Measurements from ENCODE around the gene KIF19. TPM values are rescaled to one million over a fixed set of nuclear protein-coding genes. Genes with fewer than 3 reads are reported as not detected.
"Not testable (repeated sequence)": the region's sequence is repeated elsewhere in the genome, so short reads cannot be mapped to it uniquely, and the experiment has no call there.

Gene KIF19, protein sequence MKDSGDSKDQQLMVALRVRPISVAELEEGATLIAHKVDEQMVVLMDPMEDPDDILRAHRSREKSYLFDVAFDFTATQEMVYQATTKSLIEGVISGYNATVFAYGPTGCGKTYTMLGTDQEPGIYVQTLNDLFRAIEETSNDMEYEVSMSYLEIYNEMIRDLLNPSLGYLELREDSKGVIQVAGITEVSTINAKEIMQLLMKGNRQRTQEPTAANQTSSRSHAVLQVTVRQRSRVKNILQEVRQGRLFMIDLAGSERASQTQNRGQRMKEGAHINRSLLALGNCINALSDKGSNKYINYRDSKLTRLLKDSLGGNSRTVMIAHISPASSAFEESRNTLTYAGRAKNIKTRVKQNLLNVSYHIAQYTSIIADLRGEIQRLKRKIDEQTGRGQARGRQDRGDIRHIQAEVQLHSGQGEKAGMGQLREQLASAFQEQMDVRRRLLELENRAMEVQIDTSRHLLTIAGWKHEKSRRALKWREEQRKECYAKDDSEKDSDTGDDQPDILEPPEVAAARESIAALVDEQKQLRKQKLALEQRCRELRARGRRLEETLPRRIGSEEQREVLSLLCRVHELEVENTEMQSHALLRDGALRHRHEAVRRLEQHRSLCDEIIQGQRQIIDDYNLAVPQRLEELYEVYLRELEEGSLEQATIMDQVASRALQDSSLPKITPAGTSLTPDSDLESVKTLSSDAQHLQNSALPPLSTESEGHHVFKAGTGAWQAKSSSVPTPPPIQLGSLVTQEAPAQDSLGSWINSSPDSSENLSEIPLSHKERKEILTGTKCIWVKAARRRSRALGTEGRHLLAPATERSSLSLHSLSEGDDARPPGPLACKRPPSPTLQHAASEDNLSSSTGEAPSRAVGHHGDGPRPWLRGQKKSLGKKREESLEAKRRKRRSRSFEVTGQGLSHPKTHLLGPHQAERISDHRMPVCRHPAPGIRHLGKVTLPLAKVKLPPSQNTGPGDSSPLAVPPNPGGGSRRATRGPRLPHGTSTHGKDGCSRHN
- polyA plus RNA-seq, result 1 to 10 TPM in 3 of 4 donors, under 1 TPM in 1; 0.45 to 4.5 (median 2.4) TPM
- long read RNA-seq, donor 1, result 0 reads
- long read RNA-seq, donor 2, result 0 reads
- long read RNA-seq, donor 3, result 0 reads
- long read RNA-seq, donor 4, result 0 reads
- long read RNA-seq, donor 5, result 0 reads
- long read RNA-seq, donor 6, result 0 reads
- long read RNA-seq, donor 7, result 0 reads
- long read RNA-seq, donor 8, result 0 reads
- long read RNA-seq, donor 9, result 0 reads
- long read RNA-seq, donor 10, partial matches to known transcripts, result 0 of 1 reads
- long read RNA-seq, donor 10, other reads (novel, unspliced or antisense), result 0 of 1 reads

DNA sequence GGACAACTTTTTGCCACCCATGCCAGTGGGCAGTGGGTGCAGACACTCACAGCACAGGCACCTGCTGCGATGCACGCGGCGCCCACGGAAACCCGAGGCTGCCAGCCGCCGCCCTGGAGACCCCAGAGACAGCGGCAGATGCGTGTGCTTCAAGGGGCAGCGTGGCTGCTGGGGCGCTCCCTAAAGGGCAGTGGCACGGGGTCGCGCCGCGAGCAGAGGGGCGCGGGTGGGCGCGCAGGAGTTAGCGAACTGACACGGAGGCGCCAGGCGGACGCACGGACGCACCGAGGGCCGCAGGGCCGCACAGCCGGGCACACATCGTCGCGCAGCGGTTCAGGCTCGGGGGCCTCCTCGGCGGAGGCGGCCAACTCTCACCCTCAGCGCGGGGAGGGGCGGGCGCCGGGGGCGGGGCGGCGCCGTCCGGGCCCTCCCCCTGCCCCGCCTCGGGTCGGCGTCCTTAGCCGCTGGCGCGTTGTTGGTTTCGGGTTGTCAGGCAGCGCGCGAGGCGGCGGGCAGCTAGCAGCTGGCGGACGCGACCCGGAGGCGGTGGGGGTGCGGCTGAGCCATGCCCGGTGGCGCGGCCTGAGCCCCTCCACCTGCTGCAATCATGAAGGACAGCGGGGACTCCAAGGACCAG lies at the start of gene KIF19:
Gene KIF19, plus strand, starts transcription at position 484 of the 637 bp plus-strand sequence. Its CDS starts 124 bp downstream, at position 608.
- Histone ChIP-seq H3K4me1 (ENCODE audit: control insufficient read depth in 3 of 3, insufficient read depth in 2 of 3, low read depth in 1 of 3, low read length in 2 of 3) (peaks cover 0 to 3% (median 0%) of the 10 kb centered on the region in 3 donors), H3K27me3 (ENCODE audit: control insufficient read depth in 3 of 3, insufficient read depth in 3 of 3, low read length in 3 of 3) (peaks cover 0 to 30% (median 0%) of the 10 kb centered on the region in 3 donors), H3K36me3 (ENCODE audit: control insufficient read depth in 3 of 3, insufficient read depth in 2 of 3, low read depth in 1 of 3, low read length in 3 of 3) (no peaks in the 10 kb centered on the region), H3K27ac (ENCODE audit: low read depth in 1 of 3, low read length in 2 of 3) (peak within 1 kb of the TSS in 1 of 3 donors; percentile 49), H3K9me3 (ENCODE audit: control insufficient read depth in 2 of 2, insufficient read depth in 1 of 2, low read depth in 1 of 2, low read length in 1 of 2) (no peaks in the 10 kb centered on the region), H3K4me3 (ENCODE audit: low read depth in 1 of 3, low read length in 3 of 3) (peak within 1 kb of the TSS in 2 of 3 donors; percentile 6 to 32)
- DNase-seq, result peak; percentile 35 to 52
- no peak for FAIRE-seq
- 4 to 7% (median 5%) methylated on average over 54 to 73 of the region's 73 CpGs for WGBS, 3 donors

DNA sequence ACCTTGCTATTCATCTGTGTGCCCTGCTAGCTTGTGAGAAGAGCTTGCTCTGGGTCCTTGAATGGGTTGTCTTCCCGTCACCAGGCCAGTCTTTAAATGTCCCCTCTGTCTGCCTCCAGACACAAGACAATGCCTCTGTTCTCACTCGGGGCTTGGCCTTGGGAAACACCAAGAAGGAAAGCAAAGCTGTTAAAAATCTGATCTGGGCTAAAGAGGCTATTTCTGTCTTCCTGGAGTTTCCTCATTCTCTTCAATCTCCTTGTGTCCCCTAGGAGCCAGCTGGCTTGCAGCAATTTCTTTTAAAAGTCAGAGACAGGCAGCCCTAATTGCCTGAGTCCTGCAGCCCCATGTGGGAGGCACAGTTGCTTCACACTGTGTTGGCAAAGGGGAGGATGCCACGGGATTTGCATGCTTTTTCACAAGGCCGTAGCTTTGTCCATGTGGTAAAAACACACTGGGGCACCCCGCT lies 49.5 kb upstream of the KIF19 start:
- no peak overlapping the region for H3K4me3 ChIP-seq (ENCODE audit: low read depth in 1 of 3, low read length in 3 of 3)
- no peak for DNase-seq
- peaks cover 0 to 10% (median 5%) of the 10 kb centered on the region in 3 donors for H3K4me1 ChIP-seq (ENCODE audit: control insufficient read depth in 3 of 3, insufficient read depth in 2 of 3, low read depth in 1 of 3, low read length in 2 of 3)
- peaks cover 0 to 12% (median 0%) of the 10 kb centered on the region in 3 donors for H3K27me3 ChIP-seq (ENCODE audit: control insufficient read depth in 3 of 3, insufficient read depth in 3 of 3, low read length in 3 of 3)
- H3K9me3 ChIP-seq (ENCODE audit: control insufficient read depth in 2 of 2, insufficient read depth in 1 of 2, low read depth in 1 of 2, low read length in 1 of 2), result no peaks in the 10 kb centered on the region
- 62 to 74% (median 68%) methylated on average over 5 of the region's 5 CpGs for WGBS, 3 donors
- H3K27ac ChIP-seq (ENCODE audit: low read depth in 1 of 3, low read length in 2 of 3), result peak overlapping the region in 2 of 3 donors; percentile 24 to 45
- FAIRE-seq, result no peak
- H3K36me3 ChIP-seq (ENCODE audit: control insufficient read depth in 3 of 3, insufficient read depth in 2 of 3, low read depth in 1 of 3, low read length in 3 of 3), result no peaks in the 10 kb centered on the region

DNA sequence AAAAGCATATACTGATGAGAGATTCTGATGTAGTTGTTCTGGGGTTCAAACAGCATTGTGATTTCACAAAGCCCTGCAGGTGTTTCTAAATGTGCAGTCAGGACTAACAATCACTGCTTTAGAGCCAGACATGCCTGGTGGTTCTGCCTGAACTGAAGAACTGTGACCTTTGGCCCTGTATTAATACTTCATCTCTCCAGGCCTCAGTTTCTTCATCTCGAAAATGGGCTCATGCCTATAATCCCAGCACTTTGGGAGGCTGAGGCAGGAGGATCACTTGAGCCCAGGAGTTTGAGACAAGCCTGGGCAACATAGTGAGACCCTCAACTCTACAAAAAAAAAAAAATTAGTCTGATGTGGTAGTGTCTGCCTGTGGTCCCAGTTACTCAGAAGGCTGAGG lies 48.1 kb upstream of the KIF19 start:
- DNase-seq, result no peak
- Histone ChIP-seq H3K27me3 (ENCODE audit: control insufficient read depth in 3 of 3, insufficient read depth in 3 of 3, low read length in 3 of 3) (peaks cover 0 to 10% (median 0%) of the 10 kb centered on the region in 3 donors), H3K4me3 (ENCODE audit: low read depth in 1 of 3, low read length in 3 of 3) (no peak overlapping the region), H3K9me3 (ENCODE audit: control insufficient read depth in 2 of 2, insufficient read depth in 1 of 2, low read depth in 1 of 2, low read length in 1 of 2) (no peaks in the 10 kb centered on the region), H3K4me1 (ENCODE audit: control insufficient read depth in 3 of 3, insufficient read depth in 2 of 3, low read depth in 1 of 3, low read length in 2 of 3) (peaks cover 0 to 10% (median 9%) of the 10 kb centered on the region in 3 donors), H3K27ac (ENCODE audit: low read depth in 1 of 3, low read length in 2 of 3) (no peak overlapping the region), H3K36me3 (ENCODE audit: control insufficient read depth in 3 of 3, insufficient read depth in 2 of 3, low read depth in 1 of 3, low read length in 3 of 3) (no peaks in the 10 kb centered on the region)
- FAIRE-seq, result no peak
- 80 to 94% (median 80%) methylated on average over 1 of the region's 1 CpG for WGBS, 3 donors

DNA sequence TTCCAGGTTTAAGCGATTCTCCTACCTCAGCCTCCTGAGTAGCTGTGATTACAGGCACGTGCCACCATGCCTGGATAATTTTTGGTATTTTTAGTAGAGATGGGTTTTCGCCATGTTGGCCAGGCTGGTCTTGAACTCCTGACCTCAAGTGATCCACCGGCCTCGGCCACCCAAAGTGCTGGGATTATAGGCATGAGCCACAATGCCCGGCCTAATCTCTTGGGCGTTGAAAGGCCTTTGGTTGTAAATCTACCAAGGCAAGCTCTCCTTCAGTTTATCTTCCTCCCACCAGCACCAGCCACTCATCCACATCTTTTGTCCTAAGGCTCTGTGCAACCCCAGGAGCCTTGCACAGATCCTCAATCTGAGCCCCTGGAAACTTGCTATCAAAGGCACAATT lies 46.4 kb upstream of the KIF19 start:
- not testable (repeated sequence) for H3K27ac ChIP-seq (ENCODE audit: low read depth in 1 of 3, low read length in 2 of 3); H3K4me3 ChIP-seq (ENCODE audit: low read depth in 1 of 3, low read length in 3 of 3); H3K36me3 ChIP-seq (ENCODE audit: control insufficient read depth in 3 of 3, insufficient read depth in 2 of 3, low read depth in 1 of 3, low read length in 3 of 3); DNase-seq; FAIRE-seq; H3K9me3 ChIP-seq (ENCODE audit: control insufficient read depth in 2 of 2, insufficient read depth in 1 of 2, low read depth in 1 of 2, low read length in 1 of 2); H3K4me1 ChIP-seq (ENCODE audit: control insufficient read depth in 3 of 3, insufficient read depth in 2 of 3, low read depth in 1 of 3, low read length in 2 of 3); H3K27me3 ChIP-seq (ENCODE audit: control insufficient read depth in 3 of 3, insufficient read depth in 3 of 3, low read length in 3 of 3)
- WGBS, 3 donors, result 50 to 82% (median 73%) methylated on average over 7 of the region's 7 CpGs

DNA sequence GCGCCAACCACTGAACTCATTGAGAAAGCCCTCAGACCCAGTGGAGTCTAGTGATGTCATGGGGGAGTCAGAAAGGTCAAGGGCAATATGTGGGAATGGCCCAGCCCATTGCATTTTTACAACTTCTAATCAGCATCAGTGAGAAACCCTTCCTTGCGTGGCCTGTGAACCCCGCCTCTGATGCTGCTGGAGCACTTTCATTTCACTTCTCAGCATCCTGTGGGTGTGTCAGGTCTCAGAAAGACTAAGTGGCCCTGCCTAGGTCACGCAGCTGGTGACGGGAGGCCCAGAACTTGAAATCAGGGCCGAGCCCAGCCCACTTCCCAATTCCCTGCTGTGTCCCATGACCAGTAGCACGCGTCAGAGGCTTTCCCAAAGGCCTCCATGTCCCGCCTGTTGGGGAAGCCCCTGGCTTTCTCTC lies 45.9 kb upstream of the KIF19 start:
- Histone ChIP-seq H3K9me3 (ENCODE audit: control insufficient read depth in 2 of 2, insufficient read depth in 1 of 2, low read depth in 1 of 2, low read length in 1 of 2) (no peaks in the 10 kb centered on the region), H3K4me3 (ENCODE audit: low read depth in 1 of 3, low read length in 3 of 3) (no peak overlapping the region), H3K27ac (ENCODE audit: low read depth in 1 of 3, low read length in 2 of 3) (no peak overlapping the region), H3K36me3 (ENCODE audit: control insufficient read depth in 3 of 3, insufficient read depth in 2 of 3, low read depth in 1 of 3, low read length in 3 of 3) (no peaks in the 10 kb centered on the region), H3K4me1 (ENCODE audit: control insufficient read depth in 3 of 3, insufficient read depth in 2 of 3, low read depth in 1 of 3, low read length in 2 of 3) (peaks cover 0 to 3% (median 0%) of the 10 kb centered on the region in 3 donors), H3K27me3 (ENCODE audit: control insufficient read depth in 3 of 3, insufficient read depth in 3 of 3, low read length in 3 of 3) (no peaks in the 10 kb centered on the region)
- FAIRE-seq (no peak), DNase-seq (peak; percentile 20 to 26)
- 23 to 48% (median 36%) methylated on average over 9 of the region's 9 CpGs for WGBS, 3 donors

DNA sequence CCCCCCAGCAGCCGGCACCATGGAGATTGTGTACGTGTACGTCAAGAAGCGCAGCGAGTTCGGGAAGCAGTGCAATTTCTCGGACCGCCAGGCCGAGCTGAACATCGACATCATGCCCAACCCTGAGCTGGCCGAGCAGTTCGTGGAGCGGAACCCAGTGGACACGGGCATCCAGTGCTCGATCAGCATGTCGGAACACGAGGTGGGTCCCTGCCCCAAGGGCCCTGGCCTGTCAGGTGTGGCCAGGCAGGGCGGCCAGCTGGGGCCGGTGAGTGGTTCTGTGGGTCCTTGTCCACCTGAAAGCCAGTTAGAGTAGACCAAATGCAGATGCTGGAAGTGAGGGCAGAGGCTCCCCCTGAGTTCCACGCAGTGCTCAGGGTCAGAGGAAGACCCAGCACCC lies 44.2 kb upstream of the KIF19 start:
- Histone ChIP-seq H3K4me1 (ENCODE audit: control insufficient read depth in 3 of 3, insufficient read depth in 2 of 3, low read depth in 1 of 3, low read length in 2 of 3) (peaks cover 0 to 3% (median 0%) of the 10 kb centered on the region in 3 donors), H3K36me3 (ENCODE audit: control insufficient read depth in 3 of 3, insufficient read depth in 2 of 3, low read depth in 1 of 3, low read length in 3 of 3) (no peaks in the 10 kb centered on the region), H3K4me3 (ENCODE audit: low read depth in 1 of 3, low read length in 3 of 3) (no peak overlapping the region), H3K27ac (ENCODE audit: low read depth in 1 of 3, low read length in 2 of 3) (no peak overlapping the region), H3K9me3 (ENCODE audit: control insufficient read depth in 2 of 2, insufficient read depth in 1 of 2, low read depth in 1 of 2, low read length in 1 of 2) (no peaks in the 10 kb centered on the region), H3K27me3 (ENCODE audit: control insufficient read depth in 3 of 3, insufficient read depth in 3 of 3, low read length in 3 of 3) (no peaks in the 10 kb centered on the region)
- DNase-seq (no peak), FAIRE-seq (no peak)
- WGBS, 3 donors, result 93 to 96% (median 94%) methylated on average over 20 of the region's 20 CpGs

DNA sequence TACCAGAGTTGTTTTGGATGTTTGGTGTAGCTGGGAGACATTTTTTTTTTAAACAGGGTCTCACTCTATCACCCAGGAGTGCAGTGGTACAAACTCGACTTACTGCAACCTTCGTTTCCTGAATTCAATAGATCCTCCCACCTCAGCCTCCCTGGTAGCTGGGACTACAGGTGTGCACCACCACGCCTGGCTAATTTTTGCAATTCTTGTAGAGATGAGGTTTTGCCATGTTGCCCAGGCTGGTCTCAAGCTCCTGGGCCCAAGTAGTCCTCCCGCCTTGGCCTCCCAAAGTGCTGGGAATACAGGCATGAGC lies 43.8 kb upstream of the KIF19 start:
- not testable (repeated sequence) for H3K4me3 ChIP-seq (ENCODE audit: low read depth in 1 of 3, low read length in 3 of 3); DNase-seq; H3K36me3 ChIP-seq (ENCODE audit: control insufficient read depth in 3 of 3, insufficient read depth in 2 of 3, low read depth in 1 of 3, low read length in 3 of 3); H3K9me3 ChIP-seq (ENCODE audit: control insufficient read depth in 2 of 2, insufficient read depth in 1 of 2, low read depth in 1 of 2, low read length in 1 of 2); H3K4me1 ChIP-seq (ENCODE audit: control insufficient read depth in 3 of 3, insufficient read depth in 2 of 3, low read depth in 1 of 3, low read length in 2 of 3); H3K27ac ChIP-seq (ENCODE audit: low read depth in 1 of 3, low read length in 2 of 3); H3K27me3 ChIP-seq (ENCODE audit: control insufficient read depth in 3 of 3, insufficient read depth in 3 of 3, low read length in 3 of 3); FAIRE-seq
- WGBS, 3 donors, result 87 to 90% (median 88%) methylated on average over 4 of the region's 4 CpGs

Measured in small intestine (tissue), 16 donors.